ENCODE data around the gene PPP1CA.

DNA sequence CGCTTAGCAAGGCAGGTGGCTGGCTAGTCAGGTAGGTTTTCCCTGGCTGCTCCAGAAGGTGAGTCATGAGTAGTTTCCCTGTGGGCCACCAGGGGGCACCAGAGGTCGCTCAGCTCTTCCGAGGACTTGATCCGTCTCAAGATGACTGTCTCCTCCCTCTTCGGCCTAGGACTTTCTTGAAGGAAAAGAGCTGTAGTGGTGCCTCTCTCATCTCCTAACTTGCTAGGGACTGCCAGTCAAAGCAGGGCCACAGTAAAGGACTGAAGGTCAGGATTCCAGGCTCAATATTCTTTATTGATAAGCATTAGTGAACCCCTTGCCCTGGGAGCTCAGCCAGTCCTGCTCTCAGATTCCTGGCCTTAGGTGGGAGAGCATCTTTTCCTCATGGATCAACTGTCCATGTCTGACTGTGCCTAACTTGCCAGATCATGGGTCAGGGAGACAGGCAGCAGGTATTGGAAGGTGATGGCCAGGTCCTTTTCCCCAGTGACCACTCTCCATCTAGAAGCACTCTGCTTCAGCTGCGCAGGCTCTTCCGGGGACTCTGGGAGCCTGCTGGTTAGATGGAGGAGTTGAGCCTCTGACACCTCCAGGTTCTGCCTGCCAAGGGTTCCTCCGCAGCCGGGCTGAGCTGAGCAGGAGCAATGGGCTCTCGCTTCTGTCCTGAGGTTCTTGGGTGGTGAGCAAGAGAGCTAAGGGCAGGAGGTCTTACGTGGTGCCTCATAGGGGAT lies 50.2 kb downstream of the PPP1CA start:
- TF ChIP-seq, protein P1, sequence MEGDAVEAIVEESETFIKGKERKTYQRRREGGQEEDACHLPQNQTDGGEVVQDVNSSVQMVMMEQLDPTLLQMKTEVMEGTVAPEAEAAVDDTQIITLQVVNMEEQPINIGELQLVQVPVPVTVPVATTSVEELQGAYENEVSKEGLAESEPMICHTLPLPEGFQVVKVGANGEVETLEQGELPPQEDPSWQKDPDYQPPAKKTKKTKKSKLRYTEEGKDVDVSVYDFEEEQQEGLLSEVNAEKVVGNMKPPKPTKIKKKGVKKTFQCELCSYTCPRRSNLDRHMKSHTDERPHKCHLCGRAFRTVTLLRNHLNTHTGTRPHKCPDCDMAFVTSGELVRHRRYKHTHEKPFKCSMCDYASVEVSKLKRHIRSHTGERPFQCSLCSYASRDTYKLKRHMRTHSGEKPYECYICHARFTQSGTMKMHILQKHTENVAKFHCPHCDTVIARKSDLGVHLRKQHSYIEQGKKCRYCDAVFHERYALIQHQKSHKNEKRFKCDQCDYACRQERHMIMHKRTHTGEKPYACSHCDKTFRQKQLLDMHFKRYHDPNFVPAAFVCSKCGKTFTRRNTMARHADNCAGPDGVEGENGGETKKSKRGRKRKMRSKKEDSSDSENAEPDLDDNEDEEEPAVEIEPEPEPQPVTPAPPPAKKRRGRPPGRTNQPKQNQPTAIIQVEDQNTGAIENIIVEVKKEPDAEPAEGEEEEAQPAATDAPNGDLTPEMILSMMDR (optimal IDR thresholded peaks at IDR 0.05 in 1 of 3, IDR thresholded peaks at IDR 0.05 in 1 of 3, conservative IDR thresholded peaks at IDR 0.05 in 1 of 3; ENCODE audit: extremely low read depth in 1 of 3, insufficient read depth in 2 of 3, low read length in 3 of 3) = peak; percentile 94 to 98 (median 94)
- TF ChIP-seq EZH2 (IDR thresholded peaks at IDR 0.05; ENCODE audit: low read length) = no peak

Data from keratinocyte (primary cell).